Measurements from ENCODE around the gene ADCY9.

GRCh38 chr16:3966681-3967080, 149.6 kb downstream of the ADCY9 start:
- TF ChIP-seq TAF1 (IDR thresholded peaks at IDR 0.05; ENCODE audit: low read depth, low read length) (no peak), POLR2AphosphoS5 (IDR thresholded peaks at IDR 0.05; ENCODE audit: low read depth, low read length) (no peak), POLR2A (IDR thresholded peaks at IDR 0.05; ENCODE audit: low read depth, low read length) (no peak), PAX5 (IDR thresholded peaks at IDR 0.05; ENCODE audit: insufficient read depth, low read length, severe bottlenecking) (no peak), SPI1 (IDR thresholded peaks at IDR 0.05; ENCODE audit: low read depth, low read length) (no peak)

Data from GM12891 (cell line).